GM12864 (cell line): ENCODE measurements around the gene CEACAM20.
"Not testable (repeated sequence)": the region's sequence is repeated elsewhere in the genome, so short reads cannot be mapped to it uniquely, and the experiment has no call there.

ENCODE experiments used
- DNase-seq: peaks from one replicate; pipeline ENCODE4 v3.0.0-alpha.2; 2011; ENCODE audit warnings: low read depth
- H3K4me3 ChIP-seq: 2 replicates; pipeline ENCODE4 v1.5.1; 2011; ENCODE audit warnings: mild to moderate bottlenecking, low read depth, low read length, control low read depth
- TF ChIP-seq, protein P1 (sequence below): IDR thresholded peaks from 2 replicates; pipeline ENCODE4 v1.5.1; 2011; ENCODE audit warnings: low read depth, mild to moderate bottlenecking, moderate library complexity, low read length, control low read depth, inconsistent platforms; ENCODE audit errors: missing control alignments

CEACAM20 gene

DNA sequence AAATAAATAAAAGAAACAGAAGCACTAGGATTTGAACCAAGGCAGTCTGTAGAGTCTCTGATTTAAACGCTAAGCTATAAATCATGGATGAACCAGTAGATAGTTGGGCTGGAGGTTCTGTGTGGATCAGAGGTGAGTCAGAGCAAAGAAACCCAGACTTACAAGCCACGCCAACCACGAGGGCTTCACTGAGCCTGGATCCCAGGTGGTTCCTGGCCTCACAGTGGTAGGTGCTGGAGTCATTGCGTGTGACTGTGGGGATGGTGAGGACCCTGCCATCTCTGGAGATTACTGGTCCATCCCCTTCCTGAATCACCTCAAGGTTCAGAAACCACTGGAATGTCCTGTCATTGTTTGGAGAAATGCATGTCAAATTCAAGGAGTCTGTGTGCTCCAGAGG is 19.3 kb upstream of the CEACAM20 start:
- H3K4me3 ChIP-seq, result no peak overlapping the region
- TF ChIP-seq, protein P1, sequence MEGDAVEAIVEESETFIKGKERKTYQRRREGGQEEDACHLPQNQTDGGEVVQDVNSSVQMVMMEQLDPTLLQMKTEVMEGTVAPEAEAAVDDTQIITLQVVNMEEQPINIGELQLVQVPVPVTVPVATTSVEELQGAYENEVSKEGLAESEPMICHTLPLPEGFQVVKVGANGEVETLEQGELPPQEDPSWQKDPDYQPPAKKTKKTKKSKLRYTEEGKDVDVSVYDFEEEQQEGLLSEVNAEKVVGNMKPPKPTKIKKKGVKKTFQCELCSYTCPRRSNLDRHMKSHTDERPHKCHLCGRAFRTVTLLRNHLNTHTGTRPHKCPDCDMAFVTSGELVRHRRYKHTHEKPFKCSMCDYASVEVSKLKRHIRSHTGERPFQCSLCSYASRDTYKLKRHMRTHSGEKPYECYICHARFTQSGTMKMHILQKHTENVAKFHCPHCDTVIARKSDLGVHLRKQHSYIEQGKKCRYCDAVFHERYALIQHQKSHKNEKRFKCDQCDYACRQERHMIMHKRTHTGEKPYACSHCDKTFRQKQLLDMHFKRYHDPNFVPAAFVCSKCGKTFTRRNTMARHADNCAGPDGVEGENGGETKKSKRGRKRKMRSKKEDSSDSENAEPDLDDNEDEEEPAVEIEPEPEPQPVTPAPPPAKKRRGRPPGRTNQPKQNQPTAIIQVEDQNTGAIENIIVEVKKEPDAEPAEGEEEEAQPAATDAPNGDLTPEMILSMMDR, result no peak
- DNase-seq, result no peak

DNA sequence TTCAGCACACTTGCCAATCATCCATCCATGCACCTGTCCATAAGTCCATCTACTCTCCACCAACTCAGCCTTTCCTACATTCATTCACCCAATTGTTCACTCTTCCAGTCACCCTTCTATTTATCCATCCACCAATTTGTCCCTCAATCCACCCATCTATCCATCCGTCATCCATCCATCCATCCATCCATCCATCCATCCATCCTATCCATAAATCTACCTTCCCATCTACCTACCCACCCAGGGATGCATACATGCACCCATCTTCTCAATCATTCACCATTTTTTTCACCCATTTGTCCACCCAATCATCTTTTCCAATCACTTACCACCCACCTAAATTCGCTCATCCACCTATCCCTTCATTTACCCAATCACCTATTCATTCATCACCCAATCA is 14.6 kb upstream of the CEACAM20 start:
- TF ChIP-seq, protein P1, result no peak
- no peak overlapping the region for H3K4me3 ChIP-seq
- no peak for DNase-seq

DNA sequence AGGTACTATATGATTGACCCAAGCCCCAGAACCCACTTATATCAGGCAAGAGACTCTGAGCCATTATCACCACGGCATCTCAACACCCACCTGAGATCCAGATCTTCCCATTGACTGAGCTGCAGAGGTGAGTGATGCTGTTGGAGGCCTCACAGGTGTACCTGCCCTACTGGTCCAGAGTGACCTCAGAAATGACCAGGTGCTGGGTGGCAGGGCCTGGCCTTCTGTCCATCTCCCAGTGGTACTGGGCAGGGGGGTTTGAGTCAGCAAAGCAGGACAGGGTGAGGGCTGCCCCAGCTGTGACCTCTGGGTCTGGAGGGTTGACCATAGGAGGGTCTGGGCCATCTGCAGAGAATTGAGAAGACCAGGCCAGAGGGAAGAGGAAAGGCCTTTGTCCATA is 13.2 kb upstream of the CEACAM20 start:
- H3K4me3 ChIP-seq, result no peak overlapping the region
- no peak for DNase-seq
- TF ChIP-seq, protein P1, result no peak

DNA sequence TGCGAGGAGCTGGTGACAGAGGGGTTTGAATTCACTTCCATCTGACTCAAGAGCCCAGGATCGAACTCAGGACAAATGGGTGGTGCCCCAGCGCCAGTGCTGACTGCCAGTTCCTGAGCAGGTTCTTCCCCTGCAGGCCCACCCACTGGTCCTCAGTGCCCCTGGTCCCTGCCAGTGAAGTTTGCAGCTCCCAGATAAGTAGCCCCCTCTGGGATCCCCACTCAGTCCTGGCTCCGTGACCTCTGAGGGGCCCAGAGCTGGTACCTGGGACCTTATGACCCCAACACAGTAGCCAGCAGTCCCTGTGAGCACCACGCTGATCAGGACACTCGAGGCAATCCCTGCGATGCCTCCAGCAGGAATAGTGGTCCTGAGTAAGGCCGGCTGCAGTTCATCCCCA is 11.3 kb upstream of the CEACAM20 start:
- no peak for DNase-seq
- H3K4me3 ChIP-seq, result no peak overlapping the region
- TF ChIP-seq, protein P1, result no peak

DNA sequence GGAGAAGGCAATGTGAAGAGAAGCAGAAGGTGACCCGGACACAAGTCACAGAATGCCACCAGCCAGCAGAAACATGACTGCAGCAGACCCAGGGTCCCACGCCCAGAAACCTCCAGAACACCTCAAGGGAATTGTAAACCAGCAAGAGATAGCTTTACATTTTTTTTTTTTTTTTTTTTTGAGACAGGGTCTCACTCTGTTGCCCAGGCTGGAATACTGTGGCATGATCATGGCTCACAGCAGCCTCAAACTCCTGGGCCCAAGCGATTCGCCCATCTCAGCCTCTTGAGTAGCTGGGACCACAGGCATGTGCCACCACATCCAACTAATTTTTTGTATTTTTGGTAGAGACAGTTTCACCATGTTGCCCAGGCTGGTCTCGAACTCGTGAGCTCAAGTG is 10.5 kb upstream of the CEACAM20 start:
- TF ChIP-seq, protein P1, result no peak
- DNase-seq, result no peak
- H3K4me3 ChIP-seq, result no peak overlapping the region

DNA sequence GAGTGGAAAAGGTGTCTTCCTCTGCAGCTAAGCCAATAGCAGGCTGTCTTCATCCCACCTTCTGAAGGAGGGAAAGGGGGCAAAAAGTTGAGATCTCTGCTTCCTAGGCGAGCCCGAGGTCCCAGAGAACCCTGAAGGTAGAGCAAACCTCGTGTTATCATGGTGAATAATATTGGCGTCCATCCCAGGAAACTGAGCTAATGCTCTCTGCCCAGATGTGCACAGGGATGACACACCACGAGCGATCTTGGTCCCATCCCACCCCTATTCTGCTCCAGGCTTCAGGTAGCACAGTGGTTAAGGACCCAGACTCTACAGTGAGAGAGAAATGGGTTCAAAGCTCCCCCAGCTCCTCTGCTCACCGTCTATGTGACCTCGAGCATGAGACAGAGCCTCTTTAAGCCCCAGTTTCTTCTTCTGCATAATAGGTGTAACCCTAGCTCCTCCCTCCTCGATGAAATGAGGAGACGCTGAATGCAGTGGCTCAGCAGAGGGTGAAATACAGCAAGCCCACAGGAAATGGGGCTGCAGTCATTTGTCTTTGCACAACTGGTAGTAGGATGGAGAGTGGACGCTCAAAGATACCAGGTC is 9.9 kb upstream of the CEACAM20 start:
- TF ChIP-seq, protein P1, result no peak
- H3K4me3 ChIP-seq, result no peak overlapping the region
- no peak for DNase-seq

DNA sequence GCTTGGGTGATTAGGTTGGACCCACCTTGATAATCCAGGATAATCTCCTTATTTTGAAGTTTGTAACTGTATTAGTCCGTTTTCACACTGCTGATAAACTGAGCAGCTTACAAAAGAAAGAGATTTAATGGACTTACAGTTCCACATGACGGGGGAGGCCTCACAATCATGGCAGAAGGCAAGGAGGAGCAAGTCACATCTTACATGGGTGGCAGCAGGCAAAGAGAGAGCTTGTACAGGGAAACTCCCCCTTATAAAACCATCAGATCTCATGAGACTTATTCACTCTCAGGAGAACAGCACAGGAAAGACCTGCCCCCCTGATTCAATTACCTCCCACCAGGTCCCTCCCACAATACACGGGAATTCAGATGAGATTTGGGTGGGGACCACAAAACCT is 5.9 kb upstream of the CEACAM20 start:
- H3K4me3 ChIP-seq, DNase-seq: not testable (repeated sequence)
